ENCODE measurements around the gene MYL6.
A peak's percentile ranks its signal among the peaks of the same experiment; 100 is the strongest.
"Not testable (repeated sequence)": the region's sequence is repeated elsewhere in the genome, so short reads cannot be mapped to it uniquely, and the experiment has no call there.

The MYL6 gene

GRCh38 chr12:56158029-56158925 is at the start of gene MYL6:
Gene MYL6 (plus strand): TSS chr12:56158359. CDS start chr12:56158402, 43 bp downstream.
- peak; percentile 84 to 91 for DNase-seq (ENCODE audit: low read depth in 2 of 2)

GRCh38 chr12:56110571-56110970 is 47.6 kb upstream of the MYL6 start:
- DNase-seq (ENCODE audit: low read depth in 2 of 2): no peak

GRCh38 chr12:56114084-56114483 is 44.1 kb upstream of the MYL6 start:
- no peak for DNase-seq (ENCODE audit: low read depth in 2 of 2)

GRCh38 chr12:56115329-56115728 is 42.8 kb upstream of the MYL6 start:
- DNase-seq (ENCODE audit: low read depth in 2 of 2): no peak

GRCh38 chr12:56116267-56117081 is 41.7 kb upstream of the MYL6 start, which contains the start of gene RPL41:
Gene RPL41 (plus strand): TSS chr12:56116633.
- DNase-seq (ENCODE audit: low read depth in 2 of 2): peak; percentile 88 to 91

- not testable (repeated sequence) for DNase-seq (ENCODE audit: low read depth in 2 of 2)
Measured at GRCh38 chr12:56117082-56117706, 41.0 kb upstream of the MYL6 start.

GRCh38 chr12:56117778-56118687 is 40.1 kb upstream of the MYL6 start, which contains the start of gene ZC3H10:
Gene ZC3H10 (plus strand): TSS chr12:56118266. CDS start chr12:56120563, 2,297 bp downstream.
- DNase-seq (ENCODE audit: low read depth in 2 of 2): peak; percentile 95 to 98

GRCh38 chr12:56118688-56119357 is 39.3 kb upstream of the MYL6 start:
- DNase-seq (ENCODE audit: low read depth in 2 of 2): no peak

- peak; percentile 42 to 52 for DNase-seq (ENCODE audit: low read depth in 2 of 2)
Measured at GRCh38 chr12:56119361-56119796, 38.8 kb upstream of the MYL6 start.

- DNase-seq (ENCODE audit: low read depth in 2 of 2): no peak
Measured at GRCh38 chr12:56120158-56120846, 37.9 kb upstream of the MYL6 start.

GRCh38 chr12:56121204-56121870 is 36.8 kb upstream of the MYL6 start:
- DNase-seq (ENCODE audit: low read depth in 2 of 2): no peak

GRCh38 chr12:56122637-56123036 is 35.5 kb upstream of the MYL6 start:
- DNase-seq (ENCODE audit: low read depth in 2 of 2): no peak

- no peak for DNase-seq (ENCODE audit: low read depth in 2 of 2)
Measured at GRCh38 chr12:56124133-56124532, 34.0 kb upstream of the MYL6 start.

GRCh38 chr12:56126732-56127239 is 31.4 kb upstream of the MYL6 start:
- no peak for DNase-seq (ENCODE audit: low read depth in 2 of 2)

GRCh38 chr12:56127485-56127887 is 30.7 kb upstream of the MYL6 start:
- no peak for DNase-seq (ENCODE audit: low read depth in 2 of 2)

- DNase-seq (ENCODE audit: low read depth in 2 of 2): peak; percentile 89 to 96
Measured at GRCh38 chr12:56127888-56128669, 30.1 kb upstream of the MYL6 start, which contains the start of gene ESYT1. Gene ESYT1 (plus strand): TSS chr12:56128267. CDS start chr12:56128320, 53 bp downstream.

GRCh38 chr12:56128670-56129205 is 29.4 kb upstream of the MYL6 start:
- no peak for DNase-seq (ENCODE audit: low read depth in 2 of 2)

Measured in stimulated activated CD4-positive, alpha-beta T cell treated with anti-CD3 and anti-CD28 coated beads, Interleukin-4, amount 100 ng/mL, for 48 hours (primary cell).